HCT116 (cell line): Measurements from ENCODE around the gene HTR2C.

Source experiments
- CEBPB ChIP-seq: IDR thresholded peaks from 2 replicates; pipeline ENCODE4 v1.6.1; 2012; ENCODE audit warnings: low read depth
- CTCF ChIP-seq, 3 experiments: fragments of 200-600 bp in 1 of 3; sonication (generic) in 1 of 3; IDR thresholded peaks in 2 of 3; conservative IDR thresholded peaks in 1 of 3; 2 replicates each; pipeline ENCODE4 v1.5.1; 2012 to 2017; ENCODE audit warnings: low read depth in 2 of 3, low read length in 2 of 3, antibody characterized with exemption in 1 of 3, borderline replicate concordance in 1 of 3, control low read depth in 1 of 3, mild to moderate bottlenecking in 1 of 3, mixed read lengths in 1 of 3, mixed run types in 1 of 3, moderate library complexity in 1 of 3; ENCODE audit not compliant: insufficient read depth in 1 of 3
- MAX ChIP-seq: IDR thresholded peaks from 2 replicates; pipeline ENCODE4 v1.6.1; 2012
- POLR2A ChIP-seq: IDR thresholded peaks from 2 replicates; pipeline ENCODE4 v1.7.0; 2011; ENCODE audit warnings: borderline replicate concordance; ENCODE audit not compliant: insufficient read depth, insufficient read length; ENCODE audit errors: extremely low read depth
- POLR2AphosphoS5 ChIP-seq: IDR thresholded peaks from 2 replicates; pipeline ENCODE4 v1.6.1; 2011; ENCODE audit warnings: mild to moderate bottlenecking, low read depth, low read length, moderate library complexity

GRCh38 chrX:114650351-114650750 lies 66.5 kb downstream of the HTR2C start:
- no peak for TF ChIP-seq CEBPB
- TF ChIP-seq CTCF (IDR thresholded peaks at IDR 0.05 in 2 of 3, conservative IDR thresholded peaks at IDR 0.05 in 1 of 3; ENCODE audit: borderline replicate concordance in 1 of 3, insufficient read depth in 1 of 3, low read depth in 2 of 3, low read length in 2 of 3): no peak
- no peak for TF ChIP-seq POLR2AphosphoS5
- no peak for TF ChIP-seq POLR2A
- TF ChIP-seq MAX: no peak
